Esophagus mucosa (tissue), 1 donor: Measurements from ENCODE around the gene AFF2. TPM values are rescaled to one million over a fixed set of nuclear protein-coding genes. Genes with fewer than 3 reads are reported as not detected.
"Not testable (repeated sequence)": the region's sequence is repeated elsewhere in the genome, so short reads cannot be mapped to it uniquely, and the experiment has no call there.

Experiments used
- ATAC-seq: fragments of 200-7000 bp; cut with Tn5 transposase; one replicate; pipeline ENCODE4 v1.9.1; 2020
- total RNA-seq: library from RNA; stranded (reverse); gene quantifications from one replicate; pipeline ENCODE4 v1.2.4, GENCODE V29; 2023
- donor health status: DM: yes; HTN: yes; CAD: no.

AFF2 gene
- total RNA-seq, 1 donor from 2014 or later = 0.24 TPM

DNA sequence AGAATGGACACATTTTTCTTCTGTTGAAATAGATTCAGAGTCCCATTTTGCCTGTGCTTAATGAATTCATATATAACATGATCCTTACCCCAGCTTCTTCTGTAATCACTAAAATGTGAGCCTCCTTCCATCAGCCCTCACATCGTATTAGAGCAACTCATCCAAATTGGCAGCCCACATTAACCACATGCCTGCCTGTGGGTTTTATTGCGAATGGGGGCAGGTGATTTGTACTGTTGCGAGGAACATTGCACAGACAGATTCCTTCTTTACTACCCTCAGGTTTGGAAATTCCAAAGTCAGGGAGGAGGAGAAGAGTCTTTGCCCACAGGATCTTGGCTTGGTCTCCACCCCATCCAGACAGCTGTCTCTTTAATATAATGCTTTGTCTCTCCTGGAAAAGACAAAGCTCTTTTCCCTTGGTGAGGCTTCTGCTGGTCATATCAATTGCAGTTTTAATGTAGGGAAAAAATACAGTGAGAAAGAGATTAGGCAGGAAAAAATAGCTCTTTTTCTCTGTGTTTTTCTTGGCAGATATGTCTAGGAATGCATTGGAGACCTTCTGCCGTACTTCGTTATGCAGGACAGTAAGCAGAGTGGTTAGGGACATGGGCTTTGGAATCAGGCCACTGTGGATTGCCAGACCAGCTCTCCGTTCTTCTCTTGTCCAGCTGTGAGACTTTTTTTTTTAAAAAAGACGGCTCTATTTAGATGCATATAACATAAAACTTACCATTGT lies 371.2 kb downstream of the AFF2 start:
- ATAC-seq = no peak

DNA sequence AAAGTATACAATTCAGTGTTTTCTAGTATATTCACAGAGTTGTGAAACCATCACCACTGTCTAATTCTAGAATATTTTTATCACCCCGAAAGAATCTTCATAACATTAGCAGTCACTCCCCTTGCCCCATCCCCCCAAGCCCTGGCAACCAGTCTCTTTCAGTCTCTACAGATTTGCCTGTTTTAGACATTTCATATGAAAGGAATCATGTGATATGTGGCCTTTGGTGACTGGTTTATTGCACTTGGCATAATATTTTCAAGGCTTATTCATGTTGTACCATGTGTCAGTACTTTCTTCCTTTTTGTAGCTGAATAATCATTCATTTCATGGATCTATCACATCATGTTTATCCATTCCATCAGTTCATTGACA lies 371.7 kb downstream of the AFF2 start:
- no peak for ATAC-seq

DNA sequence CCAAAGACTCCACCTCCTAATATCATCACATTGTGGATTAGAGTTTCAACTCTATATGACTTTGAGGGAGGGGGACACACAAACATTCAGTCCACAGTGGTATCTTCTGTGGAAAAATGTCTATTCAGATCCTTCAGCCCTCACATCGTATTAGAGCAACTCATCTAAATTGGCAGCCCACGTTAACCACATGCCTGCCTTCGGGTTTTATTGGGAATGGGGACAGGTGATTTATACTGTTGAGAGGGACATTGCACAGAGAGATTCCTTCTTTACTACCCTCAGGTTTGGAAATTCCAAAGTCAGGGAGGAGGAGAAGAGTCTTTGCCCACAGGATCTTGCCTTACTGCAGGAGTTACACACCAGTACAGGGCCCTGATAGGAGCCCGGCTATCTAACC lies 372.5 kb downstream of the AFF2 start:
- ATAC-seq = no peak

DNA sequence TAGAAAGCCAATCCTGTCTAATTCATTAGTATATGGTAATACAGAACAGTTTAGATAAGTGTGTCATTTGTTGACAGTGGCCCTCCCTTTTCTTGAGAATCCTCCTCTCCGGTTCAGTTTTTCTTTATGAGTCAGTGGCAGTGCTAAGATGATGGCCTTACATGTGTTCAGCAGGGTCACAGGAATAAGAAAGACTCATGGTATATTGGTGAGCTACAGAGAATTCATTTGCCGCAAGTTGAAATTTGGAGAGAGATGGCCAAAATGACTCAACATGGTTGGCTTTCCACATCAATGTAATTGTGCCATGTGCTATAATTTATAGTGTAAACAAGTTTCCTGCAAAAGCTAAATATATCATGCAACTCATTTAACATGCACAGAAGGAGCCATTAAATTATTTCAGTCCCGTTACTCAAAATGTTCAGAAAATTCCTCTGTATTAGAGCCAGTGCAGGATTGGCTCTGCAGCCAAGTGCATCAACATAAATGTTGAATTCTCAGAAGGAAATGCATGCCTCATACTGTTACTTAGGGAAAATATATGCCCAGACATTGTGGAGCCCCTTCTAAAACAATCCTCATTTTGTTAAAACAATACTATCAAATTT lies 374.3 kb downstream of the AFF2 start:
- ATAC-seq = no peak

DNA sequence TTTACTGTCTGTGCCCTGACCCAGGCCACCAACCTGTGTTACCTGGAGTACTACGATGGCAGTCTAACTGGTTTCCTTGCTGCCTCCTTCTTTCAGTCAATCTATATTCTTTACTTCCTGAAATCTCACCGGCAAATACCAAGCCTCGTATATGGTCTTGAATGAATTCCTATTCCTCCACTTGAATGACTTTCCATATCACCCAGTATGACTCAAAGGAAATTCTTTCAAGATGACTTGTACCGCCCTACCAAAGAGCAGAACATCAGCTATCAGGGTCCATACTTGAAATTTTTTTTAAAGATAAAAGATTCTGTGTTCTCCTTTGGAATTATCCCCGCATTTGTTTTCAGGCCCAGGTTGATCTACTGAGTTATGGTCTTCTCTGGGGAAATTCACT lies 378.0 kb downstream of the AFF2 start:
- no peak for ATAC-seq

DNA sequence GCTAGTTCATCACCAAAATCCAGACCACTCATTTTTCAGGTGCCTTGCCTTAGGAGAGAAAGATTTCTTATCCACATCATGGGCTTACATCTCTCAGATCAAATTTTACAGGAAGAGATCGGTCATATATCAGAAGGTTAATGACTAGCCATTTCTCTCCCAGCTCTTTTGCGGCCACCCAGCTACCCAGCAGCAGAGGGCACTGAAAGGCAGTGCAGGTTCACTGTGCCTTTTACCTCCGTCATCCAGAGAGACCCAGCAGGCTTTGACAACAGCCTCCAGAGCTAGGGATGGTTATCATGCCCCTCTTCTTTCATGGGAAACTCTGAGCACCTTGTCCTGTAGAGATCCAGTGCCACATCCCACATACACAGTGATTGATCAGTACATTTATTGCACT lies 384.8 kb downstream of the AFF2 start:
- ATAC-seq = no peak

DNA sequence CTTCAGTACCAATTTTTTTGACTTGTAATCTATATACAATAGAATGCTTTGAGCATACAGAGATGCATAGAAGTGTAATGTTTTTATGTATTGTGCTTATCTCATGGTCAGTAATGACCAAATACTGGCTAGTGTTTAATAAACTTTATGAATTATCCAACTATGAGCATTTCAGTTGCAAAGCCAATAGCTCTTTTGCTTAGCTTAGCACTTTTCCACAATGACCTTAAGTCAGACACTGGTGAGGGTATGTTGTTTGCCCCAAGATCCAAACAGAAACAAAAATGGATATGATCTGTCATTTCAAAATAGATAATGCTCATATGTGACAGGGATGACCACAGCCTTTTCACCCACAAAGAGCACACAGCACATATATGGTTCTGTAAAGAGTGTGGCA lies 393.0 kb downstream of the AFF2 start:
- ATAC-seq = no peak

DNA sequence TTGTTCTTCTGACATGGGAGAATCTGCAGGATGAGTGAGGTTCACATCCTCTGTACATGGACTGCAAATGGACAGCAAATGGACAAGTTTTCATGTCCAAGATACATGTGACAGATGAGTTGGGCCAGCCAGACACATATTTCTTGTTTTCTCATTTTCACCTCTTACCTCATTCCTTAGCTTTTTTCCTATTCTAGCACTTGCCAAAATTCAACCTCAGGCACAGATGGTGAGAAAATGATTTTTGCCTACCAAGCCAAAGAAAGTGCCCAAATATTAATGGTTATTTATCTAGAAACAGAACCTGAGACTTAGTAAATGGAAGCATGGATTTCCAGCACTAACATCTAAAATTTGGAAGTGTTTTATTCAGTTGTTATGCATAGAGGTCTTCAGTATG lies 402.2 kb downstream of the AFF2 start:
- no peak for ATAC-seq

DNA sequence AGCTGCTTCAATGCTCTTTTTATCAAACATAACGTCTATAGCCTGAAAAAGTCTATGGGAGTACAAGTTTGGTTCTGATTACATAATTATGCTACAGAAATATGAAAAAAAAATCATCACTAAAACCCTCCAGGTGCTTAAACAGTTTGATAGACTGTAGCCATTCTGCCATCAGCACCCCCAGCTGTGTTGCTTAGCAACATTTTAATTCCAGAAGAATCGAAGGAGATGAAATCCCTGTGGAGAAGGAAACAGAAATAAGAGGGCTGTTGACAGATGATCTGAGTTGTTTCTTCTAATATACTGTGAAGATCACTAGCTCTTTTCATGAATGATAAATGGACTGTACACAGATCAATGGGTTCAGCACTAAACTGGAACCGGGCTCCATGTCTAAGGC lies 402.8 kb downstream of the AFF2 start:
- ATAC-seq = no peak

DNA sequence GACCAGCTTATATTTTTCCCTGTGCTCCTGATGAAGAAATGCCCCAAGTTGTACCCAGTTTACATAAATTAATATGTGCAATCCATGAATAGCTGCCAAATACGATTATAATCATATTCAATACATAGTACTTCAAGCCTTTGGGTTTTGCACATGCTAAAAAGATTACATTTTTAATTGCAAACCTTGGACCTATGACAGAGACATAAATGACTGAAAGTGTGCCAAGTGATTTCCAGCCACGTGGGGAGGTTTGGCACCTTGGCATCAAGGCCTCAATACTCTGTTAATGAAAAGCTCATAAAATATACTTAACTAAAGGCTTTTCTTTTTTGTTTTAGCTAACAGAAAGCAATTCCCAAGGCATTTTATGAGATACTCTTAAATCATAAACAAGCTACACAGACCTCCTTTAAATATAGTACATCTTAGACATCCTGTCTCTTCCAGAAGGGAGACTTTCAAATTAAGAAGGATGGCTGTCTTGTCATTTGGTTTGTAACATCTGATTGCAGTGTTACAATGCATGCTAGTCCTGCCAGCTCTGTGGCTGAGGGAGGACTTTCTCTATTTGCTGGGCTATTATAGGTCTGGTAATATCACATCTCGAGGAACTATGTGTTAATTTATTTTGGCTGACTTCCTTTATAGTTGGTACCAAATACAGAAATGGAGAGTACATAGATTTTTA lies 404.1 kb downstream of the AFF2 start:
- no peak for ATAC-seq

DNA sequence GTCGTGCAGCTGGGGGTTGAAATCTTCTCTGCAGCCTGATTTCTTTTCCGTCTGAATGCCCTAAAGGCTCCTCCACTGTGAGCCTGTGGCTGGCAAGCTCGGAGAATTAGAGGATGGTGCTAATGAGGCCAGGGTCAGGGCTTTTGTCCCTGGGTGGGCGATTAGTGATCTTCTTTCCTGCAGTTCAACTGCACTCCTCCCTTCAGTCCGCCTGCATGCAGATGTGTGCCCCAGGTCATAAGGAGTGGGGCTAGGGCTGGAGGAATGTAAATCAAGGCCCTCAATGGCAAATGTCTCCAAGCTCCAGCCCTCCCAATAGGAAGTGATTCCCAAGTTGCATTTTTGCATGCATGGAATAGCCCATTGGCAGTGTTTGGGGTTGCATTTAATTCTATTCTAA lies 405.0 kb downstream of the AFF2 start:
- no peak for ATAC-seq

DNA sequence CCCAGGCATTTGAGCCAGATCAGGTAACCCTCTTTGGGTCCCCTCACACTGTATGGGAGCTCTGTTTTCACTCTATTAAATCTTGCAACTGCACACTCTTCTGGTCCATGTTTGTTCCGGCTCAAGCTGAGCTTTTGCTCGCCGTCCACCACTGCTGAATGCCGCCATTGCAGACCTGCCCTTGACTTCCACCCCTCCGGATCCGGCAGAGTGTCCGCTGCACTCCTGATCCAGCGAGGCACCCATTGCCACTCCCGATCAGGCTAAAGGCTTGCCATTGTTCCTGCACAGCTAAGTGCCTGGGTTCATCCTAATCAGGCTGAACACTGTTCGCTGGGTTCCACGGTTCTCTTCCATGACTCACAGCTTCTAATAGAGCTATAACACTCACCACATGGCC lies 406.2 kb downstream of the AFF2 start:
- not testable (repeated sequence) for ATAC-seq

DNA sequence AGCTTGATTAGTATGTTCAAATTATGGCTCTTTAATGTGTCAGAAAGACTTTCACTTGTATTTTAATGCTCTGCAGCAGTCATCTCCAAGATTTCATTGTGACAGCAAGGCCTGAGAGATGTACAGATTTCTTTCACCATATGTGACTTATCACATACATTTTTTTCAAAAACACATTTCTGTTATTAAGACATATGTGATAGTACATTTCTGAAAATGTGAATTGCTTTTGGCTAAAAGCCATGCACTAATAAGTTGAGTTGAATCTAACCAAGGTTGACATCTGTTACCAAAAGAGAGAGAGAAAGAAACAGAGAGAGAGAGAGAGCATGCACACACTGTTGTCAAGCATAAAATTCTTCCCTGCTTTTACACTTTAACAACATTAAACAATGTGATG lies 409.3 kb downstream of the AFF2 start:
- ATAC-seq = no peak

DNA sequence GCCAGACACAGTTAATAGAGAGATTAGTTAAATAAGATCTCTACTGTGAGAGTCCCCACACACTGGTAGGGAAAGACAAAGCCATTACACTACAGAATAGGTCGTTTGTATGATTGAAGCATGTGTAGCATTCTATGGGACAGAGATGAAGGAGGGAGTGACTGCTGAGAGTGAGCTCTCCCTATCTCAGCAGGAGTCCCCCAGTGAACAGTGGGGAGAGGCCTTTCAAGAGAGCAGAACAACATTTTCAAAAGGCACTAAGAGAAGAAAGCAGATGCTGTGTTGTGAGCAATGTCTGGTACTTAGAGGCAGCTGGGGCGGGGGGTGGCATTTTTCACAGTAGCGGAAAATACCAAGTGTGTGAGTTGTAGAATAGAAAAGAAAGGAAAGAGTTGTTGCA lies 413.6 kb downstream of the AFF2 start:
- no peak for ATAC-seq

DNA sequence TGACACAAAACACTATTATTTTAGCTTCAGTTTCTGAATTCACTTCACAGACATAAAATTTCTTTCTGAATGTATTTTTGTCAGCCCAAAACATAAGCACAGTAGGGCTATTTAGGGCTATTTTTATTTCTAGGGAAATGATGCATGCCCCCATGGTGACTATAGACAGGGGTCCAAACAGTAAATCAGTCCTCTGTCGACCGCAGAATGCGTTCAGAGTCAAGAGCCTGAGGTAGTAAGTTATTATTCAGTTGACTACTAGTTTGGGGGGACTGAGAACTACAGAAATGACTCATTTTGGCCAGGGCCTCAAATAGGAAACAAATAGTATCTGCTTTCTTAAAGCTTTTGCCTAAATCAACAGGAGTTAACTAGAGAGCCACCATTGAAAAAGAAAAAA lies 414.4 kb downstream of the AFF2 start:
- no peak for ATAC-seq

DNA sequence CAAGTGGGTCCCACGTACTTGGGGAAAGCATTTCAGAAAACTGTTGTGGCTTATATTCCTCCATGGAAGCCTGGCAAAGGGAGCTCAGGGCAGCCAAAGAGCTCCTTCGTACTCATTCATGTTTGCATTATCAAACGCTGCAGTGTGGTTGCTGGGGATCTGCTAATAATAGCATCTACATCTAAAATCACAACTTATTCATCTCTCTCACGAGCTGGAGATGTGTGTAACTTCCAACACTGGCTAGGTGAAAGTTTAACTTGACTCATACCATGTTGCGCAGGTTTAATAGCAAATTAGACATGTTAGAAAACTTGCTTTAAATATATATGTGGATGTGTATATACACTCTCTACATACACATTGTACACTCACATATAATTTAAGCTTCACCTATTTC lies 415.1 kb downstream of the AFF2 start:
- no peak for ATAC-seq

DNA sequence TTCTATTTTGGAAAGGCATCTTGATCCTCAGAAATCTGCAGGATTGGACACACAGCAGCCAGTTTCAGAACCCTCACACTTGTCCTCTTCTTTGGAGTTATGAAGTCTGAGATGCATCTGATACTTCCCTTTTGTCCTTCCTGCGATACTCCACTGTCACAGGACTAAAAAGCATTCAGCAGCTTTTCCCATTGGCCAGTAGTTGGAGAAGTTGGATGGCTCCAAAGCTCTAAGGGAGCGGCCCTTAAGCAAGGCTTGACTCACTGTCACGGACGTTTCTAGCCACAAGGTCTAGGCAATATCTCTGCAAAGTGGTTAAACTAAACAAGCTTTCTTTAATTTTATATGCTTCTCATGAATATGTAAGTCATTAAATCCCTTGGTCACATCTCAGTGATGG lies 417.0 kb downstream of the AFF2 start:
- no peak for ATAC-seq

DNA sequence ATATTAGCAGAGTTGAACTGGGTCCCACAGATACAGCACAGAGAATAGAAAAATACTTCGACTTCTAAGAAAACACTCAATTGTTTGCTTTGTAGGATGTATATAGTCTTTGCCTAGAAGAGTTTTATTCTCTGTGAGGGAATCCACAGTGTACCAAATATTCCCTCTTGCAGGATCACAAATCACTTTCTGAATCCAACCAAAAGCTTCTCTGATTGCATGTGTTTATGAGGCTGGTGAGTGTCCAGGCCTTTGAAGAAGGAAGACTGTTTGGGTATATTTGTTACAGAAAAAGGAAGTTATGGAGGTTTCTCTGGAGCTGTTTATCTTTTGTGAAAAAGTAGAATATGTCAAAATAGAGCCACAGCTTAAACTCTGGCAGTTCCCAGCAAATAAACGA lies 423.2 kb downstream of the AFF2 start:
- no peak for ATAC-seq

DNA sequence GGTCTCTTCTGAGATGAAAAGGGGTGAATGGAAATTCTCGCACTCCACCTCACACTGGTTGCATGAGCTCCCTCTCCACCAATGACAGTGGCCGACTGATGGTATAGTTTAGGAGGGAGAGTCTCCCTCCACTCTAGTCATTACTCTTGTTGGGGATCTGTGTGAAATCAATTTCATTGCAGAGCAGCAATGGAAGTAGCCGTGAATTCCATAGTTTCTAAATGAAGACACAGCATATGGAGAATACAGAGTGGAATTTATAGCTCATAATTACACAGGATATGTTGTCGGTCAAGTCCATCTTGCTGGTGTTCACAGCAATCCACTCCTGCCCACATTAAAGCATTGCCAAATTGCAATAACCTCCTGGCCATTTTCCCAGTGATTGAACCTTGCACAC lies 426.0 kb downstream of the AFF2 start:
- ATAC-seq = no peak

DNA sequence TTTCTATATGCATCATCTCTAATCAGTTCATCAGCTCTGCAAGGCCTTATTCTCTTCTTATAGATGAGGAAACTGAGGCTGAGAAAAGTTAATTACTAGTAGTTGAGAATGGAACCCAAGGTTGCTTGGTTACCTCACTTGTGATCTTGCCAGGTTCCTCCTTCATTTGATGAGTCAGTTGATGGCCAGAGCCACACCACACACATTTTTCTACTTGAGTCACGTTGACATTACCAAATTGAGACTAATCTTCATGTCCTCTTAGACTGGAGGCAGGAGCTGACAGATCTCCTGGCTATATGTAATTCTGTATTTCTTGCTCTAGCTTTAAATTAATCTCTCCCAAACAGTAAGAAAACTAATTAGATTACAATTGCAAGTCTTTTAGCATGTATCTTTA lies 428.4 kb downstream of the AFF2 start:
- no peak for ATAC-seq

DNA sequence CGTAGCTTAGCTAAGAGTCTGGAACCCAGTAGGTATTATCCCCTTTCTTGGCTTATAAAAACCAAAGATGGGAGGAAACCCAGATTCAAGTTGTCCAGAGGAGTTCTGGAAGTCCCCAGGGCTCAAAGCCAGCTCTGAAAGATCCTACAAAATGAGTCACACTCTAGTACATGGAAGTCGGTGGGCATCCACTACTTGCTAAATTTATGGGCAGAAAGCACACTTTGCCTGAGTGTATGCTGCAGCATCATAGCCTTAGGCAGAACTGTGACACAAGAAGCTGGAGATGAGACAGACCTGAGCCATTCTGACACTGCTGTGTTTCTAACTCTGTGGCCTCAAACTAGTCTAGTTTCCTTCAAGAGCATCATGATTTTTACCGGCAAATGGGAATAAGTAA lies 429.3 kb downstream of the AFF2 start:
- no peak for ATAC-seq

DNA sequence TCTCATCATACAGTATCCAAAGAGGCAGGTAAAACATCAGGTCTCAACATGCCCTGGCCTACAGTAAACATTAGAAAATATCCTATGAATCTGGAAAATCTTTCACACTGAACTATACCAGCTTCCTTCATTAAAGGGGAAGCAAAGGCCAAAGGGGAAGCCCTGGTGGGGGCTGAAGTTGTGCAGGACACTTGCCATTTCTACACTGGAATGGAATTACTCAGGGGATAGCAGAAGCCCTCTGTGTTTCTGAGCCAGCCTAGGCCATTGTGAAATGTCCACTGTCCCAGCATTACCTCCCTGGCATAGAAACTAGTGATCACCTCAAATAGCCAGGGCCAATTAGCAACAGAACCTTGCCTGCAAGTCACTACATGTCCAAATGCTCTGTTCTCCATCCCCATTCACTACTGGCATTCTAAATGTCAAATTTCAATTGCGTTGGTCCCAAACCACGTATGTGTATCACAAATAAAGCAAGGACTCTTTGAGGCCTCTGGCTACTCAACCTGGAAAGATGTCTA lies 429.9 kb downstream of the AFF2 start:
- no peak for ATAC-seq

DNA sequence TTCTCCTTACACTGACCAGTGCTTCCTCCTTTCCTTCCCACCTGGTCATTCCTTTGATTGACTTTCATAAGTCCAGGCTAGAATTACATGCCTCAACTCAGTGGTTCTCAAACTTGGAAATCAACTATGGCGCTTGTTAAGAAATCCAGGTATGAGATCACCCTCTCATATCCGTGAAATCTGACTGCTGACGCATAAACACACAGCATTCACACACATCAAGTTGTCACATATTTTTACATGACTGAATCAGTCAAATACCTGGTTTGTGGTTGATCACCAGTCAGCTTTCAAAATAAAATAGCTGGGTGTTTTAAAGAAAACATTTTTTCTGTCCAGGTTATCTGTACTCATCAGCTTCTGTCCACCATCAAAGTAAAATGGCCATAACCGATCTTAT lies 433.5 kb downstream of the AFF2 start:
- no peak for ATAC-seq

DNA sequence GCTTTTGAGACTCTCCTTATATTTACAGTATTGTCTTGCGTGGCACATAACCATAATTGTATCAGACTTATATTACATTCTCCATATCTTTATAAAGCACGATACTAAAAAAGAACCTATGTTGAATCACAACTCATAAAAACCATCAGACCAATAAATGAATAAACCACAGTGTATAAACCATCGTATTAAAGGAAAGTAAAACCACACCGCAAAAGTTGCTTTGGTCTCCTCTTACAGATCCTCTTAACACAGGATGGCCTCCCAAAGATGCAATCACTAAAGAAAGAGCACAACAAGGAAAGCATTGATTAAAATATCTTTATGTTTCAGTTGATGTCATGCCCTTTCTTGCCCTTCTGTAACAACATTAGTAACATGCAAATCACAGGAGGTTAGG lies 437.9 kb downstream of the AFF2 start:
- ATAC-seq = no peak
